ENCODE measurements around the gene RIN3.
"Not testable (repeated sequence)": the region's sequence is repeated elsewhere in the genome, so short reads cannot be mapped to it uniquely, and the experiment has no call there.

Gene RIN3

GRCh38 chr14:92678766-92679165 lies 165.2 kb downstream of the RIN3 start:
- no peak for DNase-seq (ENCODE audit: low read depth in 2 of 2)
- H3K4me3 ChIP-seq (replicated peaks in 1 of 2; ENCODE audit: low read depth in 2 of 2, low read length in 2 of 2): no peak overlapping the region
- TF ChIP-seq CTCF (IDR thresholded peaks at IDR 0.05; ENCODE audit: low read depth, low read length): no peak

GRCh38 chr14:92679246-92679645 lies 165.7 kb downstream of the RIN3 start:
- no peak overlapping the region for H3K4me3 ChIP-seq (replicated peaks in 1 of 2; ENCODE audit: low read depth in 2 of 2, low read length in 2 of 2)
- TF ChIP-seq CTCF (IDR thresholded peaks at IDR 0.05; ENCODE audit: low read depth, low read length): no peak
- no peak for DNase-seq (ENCODE audit: low read depth in 2 of 2)

DNA sequence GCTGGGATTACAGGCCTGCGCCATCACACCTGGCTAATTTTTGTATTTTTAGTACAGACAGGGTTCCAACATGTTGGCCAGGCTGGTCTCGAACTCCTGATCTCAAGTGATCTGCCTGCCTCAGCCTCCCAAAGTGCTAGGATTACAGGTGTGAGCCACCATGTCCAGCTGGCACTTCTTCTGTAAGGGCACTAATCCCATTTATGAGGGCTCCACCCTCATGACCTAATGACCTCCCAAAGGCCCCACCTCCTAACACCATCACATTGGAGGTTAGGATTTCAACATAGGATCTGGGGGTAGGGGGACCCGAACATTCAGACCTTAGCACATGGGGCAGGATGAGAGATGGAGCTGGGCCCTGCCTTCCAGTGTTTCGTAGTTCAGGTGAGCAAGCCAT lies 166.7 kb downstream of the RIN3 start:
- not testable (repeated sequence) for DNase-seq (ENCODE audit: low read depth in 2 of 2); H3K4me3 ChIP-seq (replicated peaks in 1 of 2; ENCODE audit: low read depth in 2 of 2, low read length in 2 of 2)

DNA sequence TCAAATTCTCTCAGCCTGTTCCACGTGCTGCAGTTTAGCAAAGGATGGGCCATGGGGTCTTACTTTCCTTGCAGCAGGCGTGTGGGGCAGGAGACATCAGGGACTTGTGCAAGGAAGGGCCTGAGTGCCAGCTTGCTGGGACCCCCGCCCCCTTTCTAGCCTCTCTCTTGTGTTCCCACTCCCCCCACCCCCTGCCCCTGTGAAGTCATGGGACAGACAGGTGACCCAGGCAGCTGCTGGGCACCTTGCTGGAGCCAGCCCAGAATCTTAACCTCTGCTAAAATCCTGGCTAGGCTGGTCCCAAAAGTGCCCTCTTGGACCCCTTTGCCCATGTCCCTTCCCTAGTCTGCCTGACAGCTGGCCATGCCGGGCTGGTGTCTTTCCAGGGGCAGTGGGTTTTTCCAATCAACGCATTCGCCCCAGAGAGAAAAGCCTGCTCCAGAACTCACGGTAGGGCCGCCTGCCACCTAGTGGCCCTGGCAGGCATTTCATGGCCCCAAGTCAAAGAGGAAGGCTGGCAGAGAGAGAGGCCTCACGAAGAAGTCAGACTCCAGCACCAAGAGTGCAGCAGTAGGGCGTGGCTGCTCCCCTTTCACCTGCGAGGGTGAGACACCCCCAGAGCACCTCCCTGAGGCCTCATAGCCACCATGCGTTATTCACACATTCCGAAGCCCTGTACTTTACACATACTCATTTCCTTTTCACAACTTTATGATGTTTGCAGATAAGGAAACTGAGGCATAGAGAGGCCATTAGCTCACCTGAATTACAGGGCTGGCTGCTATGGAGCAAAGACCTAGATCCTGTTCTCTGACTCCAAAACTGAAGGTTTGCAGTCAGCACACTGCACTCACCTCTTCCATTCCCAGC lies 167.4 kb downstream of the RIN3 start:
- peak; percentile 77 to 83 for DNase-seq (ENCODE audit: low read depth in 2 of 2)
- TF ChIP-seq CTCF (IDR thresholded peaks at IDR 0.05; ENCODE audit: low read depth, low read length): peak; percentile 97
- H3K4me3 ChIP-seq (replicated peaks in 1 of 2; ENCODE audit: low read depth in 2 of 2, low read length in 2 of 2): no peak overlapping the region

DNA sequence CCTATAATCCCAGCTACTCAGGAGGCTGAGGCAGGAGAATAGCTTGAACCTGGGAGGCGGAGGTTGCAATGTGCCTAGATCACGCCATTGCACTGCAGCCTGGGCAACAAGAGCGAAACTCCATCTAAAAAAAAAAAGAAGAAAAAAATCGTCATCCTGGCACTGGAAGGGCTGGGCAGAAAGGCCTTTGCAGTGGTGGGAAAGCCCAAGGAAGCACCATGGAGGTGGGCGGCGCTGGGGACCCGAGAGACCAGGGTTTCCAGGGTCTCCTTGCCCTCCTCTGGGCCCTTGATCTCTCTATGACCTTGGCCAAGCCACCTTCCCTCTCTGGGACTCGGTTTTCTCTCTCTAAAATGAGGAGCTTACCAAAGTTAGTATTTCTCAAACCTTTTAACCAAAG lies 169.5 kb downstream of the RIN3 start:
- TF ChIP-seq CTCF (IDR thresholded peaks at IDR 0.05; ENCODE audit: low read depth, low read length): no peak
- no peak overlapping the region for H3K4me3 ChIP-seq (replicated peaks in 1 of 2; ENCODE audit: low read depth in 2 of 2, low read length in 2 of 2)
- DNase-seq (ENCODE audit: low read depth in 2 of 2): no peak

GRCh38 chr14:92684801-92685560 lies 171.4 kb downstream of the RIN3 start:
- no peak for DNase-seq (ENCODE audit: low read depth in 2 of 2)
- no peak overlapping the region for H3K4me3 ChIP-seq (replicated peaks in 1 of 2; ENCODE audit: low read depth in 2 of 2, low read length in 2 of 2)
- TF ChIP-seq CTCF (IDR thresholded peaks at IDR 0.05; ENCODE audit: low read depth, low read length): no peak

DNA sequence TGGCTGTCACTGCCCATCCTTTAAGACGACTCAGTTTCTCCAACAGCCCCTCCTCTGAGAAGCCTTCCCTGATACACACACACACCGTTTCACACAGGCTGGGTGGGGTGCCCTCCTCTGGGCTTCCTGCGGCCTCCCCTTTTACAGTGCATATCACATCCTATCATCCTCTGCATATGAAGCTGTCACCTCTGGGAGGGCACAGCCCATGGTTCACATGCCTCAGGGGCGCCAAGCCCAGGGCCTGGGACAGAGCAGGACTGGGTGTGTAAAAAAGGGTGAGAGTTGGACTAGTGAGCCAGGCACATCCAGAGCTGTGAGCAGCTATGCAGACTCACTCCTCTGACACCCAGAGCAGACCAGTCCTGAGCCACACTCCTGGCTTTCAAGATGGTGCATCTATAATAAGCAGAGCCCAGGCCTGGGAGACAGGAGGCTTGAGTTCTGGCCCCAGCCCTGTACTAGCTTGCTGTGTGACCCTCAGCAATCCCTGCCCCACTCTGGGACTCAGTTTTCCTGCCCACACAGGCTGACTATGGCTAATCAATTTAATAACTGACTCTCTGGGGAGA lies 172.3 kb downstream of the RIN3 start:
- DNase-seq (ENCODE audit: low read depth in 2 of 2): no peak
- no peak overlapping the region for H3K4me3 ChIP-seq (replicated peaks in 1 of 2; ENCODE audit: low read depth in 2 of 2, low read length in 2 of 2)
- no peak for TF ChIP-seq CTCF (IDR thresholded peaks at IDR 0.05; ENCODE audit: low read depth, low read length)

Data from cardiac fibroblast (primary cell).